Measurements from ENCODE around the gene TSPOAP1. TPM values are rescaled to one million over a fixed set of nuclear protein-coding genes. Genes with fewer than 3 reads are reported as not detected.

TSPOAP1 gene
- total and polyA plus RNA-seq, 10 of the 15 experiments (the other 5 are each of a cell fraction or from before 2014, with no cell fraction given): 0.58 to 16.4 (median 4.2) TPM; not detected in 1

DNA sequence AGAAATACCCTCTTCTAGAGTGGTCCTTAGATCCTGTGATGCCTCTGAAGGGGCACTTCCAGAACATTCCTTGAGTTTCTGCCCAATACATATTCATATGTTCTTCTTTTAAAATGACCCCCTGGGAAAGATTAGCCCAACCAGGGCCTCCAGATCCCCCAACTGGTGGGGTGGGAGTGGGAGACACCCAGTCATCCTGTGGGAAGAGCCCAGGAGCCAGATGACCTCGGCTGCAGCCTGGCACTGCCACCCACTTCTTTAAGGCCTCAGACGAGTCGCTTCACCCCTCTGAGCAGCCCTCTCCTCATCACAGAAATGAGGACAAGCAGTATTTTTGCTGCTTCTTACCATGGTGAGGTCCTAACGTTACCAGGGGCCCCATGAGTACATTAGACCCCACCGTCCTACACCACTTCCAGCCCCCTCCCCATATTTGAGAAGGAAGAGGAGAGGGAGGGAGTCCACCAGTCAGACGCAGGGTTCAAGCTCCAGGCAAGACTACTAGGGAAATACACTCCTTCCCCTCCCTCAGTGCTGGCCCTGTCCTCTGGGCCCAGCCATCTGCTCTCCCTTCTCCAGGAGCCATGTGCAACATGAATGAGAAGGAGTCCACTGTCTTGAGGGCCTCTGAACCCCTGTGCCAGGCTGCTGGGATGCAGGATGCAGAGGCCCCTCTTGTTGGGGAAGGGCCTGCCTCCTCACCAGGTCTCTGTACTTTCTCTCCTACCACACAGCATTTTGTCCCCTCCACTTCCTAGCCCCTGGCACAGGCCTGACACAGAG lies 59.6 kb downstream of the TSPOAP1 start:
- H3K27me3 ChIP-seq (replicated peaks in 1 of 2; ENCODE audit: control insufficient read depth in 2 of 2, insufficient read depth in 2 of 2, low read length in 1 of 2): no peaks in the 10 kb centered on the region; a peak in 1 of 4 replicates
- BruUV-seq (replicated peaks): no TSS peak
- ChIA-PET SMC1A (ENCODE audit: uncharacterized antibody, unreplicated experiment) (no interaction called here), RAD21 (ENCODE audit: unreplicated experiment) (no interaction called here), POLR2A (no interaction called here), CTCF (no interaction called here)
- no peaks in the 10 kb centered on the region for H4K20me1 ChIP-seq (ENCODE audit: control insufficient read depth, insufficient read depth)
- no peak overlapping the region for H2AFZ ChIP-seq (ENCODE audit: control insufficient read depth, low read depth, low read length)
- H3K36me3 ChIP-seq (ENCODE audit: control insufficient read depth in 2 of 2, insufficient read depth in 2 of 2, low read length in 1 of 2): no peaks in the 10 kb centered on the region
- no peak for DNase-seq (ENCODE audit: low read depth, low spot score)
- H3K4me3 ChIP-seq: no peak overlapping the region
- no peak for FAIRE-seq
- no peaks in the 10 kb centered on the region for H3K9me3 ChIP-seq (replicated peaks; ENCODE audit: control insufficient read depth, insufficient read depth, low read length)
- no peaks in the 10 kb centered on the region; the same call in 1 of the 2 replicates for H3K4me1 ChIP-seq (ENCODE audit: control insufficient read depth, insufficient read depth, low read length)
- no peaks in the 10 kb centered on the region for H3K79me2 ChIP-seq (ENCODE audit: control insufficient read depth, insufficient read depth, low read length)
- intact Hi-C loops (cut with micrococcal nuclease; ENCODE audit: unreplicated experiment) (no loop called here), in situ Hi-C loops (cut with MboI) (no loop called here)
- H3K27ac ChIP-seq (ENCODE audit: control insufficient read depth, insufficient read depth): no peak overlapping the region
- no peak for ATAC-seq
- H3K9ac ChIP-seq (ENCODE audit: control insufficient read depth, insufficient read depth, low read length): no peak overlapping the region
- H3K4me2 ChIP-seq (ENCODE audit: control insufficient read depth, insufficient read depth): no peak overlapping the region
- 20% methylated on average over 6 of the region's 6 CpGs for WGBS (ENCODE audit: insufficient coverage, insufficient replicate concordance, low lambda C conversion rate, missing lambda C conversion rate)
- TF ChIP-seq STAT3 (IDR thresholded peaks at IDR 0.05; ENCODE audit: low read depth, low read length) (no peak), GABPA (IDR thresholded peaks at IDR 0.05; ENCODE audit: low read depth) (no peak), SUZ12 (IDR thresholded peaks at IDR 0.05; ENCODE audit: unreplicated experiment) (no peak), ZBED1 (IDR thresholded peaks at IDR 0.05; ENCODE audit: borderline replicate concordance) (no peak), RAD21 (IDR thresholded peaks at IDR 0.05; ENCODE audit: insufficient read depth, low read depth, low read length) (no peak), STAT1 (conservative IDR thresholded peaks at IDR 0.05) (no peak)
- TF ChIP-seq, protein P1, sequence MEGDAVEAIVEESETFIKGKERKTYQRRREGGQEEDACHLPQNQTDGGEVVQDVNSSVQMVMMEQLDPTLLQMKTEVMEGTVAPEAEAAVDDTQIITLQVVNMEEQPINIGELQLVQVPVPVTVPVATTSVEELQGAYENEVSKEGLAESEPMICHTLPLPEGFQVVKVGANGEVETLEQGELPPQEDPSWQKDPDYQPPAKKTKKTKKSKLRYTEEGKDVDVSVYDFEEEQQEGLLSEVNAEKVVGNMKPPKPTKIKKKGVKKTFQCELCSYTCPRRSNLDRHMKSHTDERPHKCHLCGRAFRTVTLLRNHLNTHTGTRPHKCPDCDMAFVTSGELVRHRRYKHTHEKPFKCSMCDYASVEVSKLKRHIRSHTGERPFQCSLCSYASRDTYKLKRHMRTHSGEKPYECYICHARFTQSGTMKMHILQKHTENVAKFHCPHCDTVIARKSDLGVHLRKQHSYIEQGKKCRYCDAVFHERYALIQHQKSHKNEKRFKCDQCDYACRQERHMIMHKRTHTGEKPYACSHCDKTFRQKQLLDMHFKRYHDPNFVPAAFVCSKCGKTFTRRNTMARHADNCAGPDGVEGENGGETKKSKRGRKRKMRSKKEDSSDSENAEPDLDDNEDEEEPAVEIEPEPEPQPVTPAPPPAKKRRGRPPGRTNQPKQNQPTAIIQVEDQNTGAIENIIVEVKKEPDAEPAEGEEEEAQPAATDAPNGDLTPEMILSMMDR (IDR thresholded peaks at IDR 0.05 in 2 of 3, conservative IDR thresholded peaks at IDR 0.05 in 1 of 3; ENCODE audit: control insufficient read depth in 2 of 3, extremely low read depth in 1 of 3, insufficient read depth in 1 of 3, low read depth in 3 of 3, low read length in 3 of 3): no peak
- TF ChIP-seq, protein P2, sequence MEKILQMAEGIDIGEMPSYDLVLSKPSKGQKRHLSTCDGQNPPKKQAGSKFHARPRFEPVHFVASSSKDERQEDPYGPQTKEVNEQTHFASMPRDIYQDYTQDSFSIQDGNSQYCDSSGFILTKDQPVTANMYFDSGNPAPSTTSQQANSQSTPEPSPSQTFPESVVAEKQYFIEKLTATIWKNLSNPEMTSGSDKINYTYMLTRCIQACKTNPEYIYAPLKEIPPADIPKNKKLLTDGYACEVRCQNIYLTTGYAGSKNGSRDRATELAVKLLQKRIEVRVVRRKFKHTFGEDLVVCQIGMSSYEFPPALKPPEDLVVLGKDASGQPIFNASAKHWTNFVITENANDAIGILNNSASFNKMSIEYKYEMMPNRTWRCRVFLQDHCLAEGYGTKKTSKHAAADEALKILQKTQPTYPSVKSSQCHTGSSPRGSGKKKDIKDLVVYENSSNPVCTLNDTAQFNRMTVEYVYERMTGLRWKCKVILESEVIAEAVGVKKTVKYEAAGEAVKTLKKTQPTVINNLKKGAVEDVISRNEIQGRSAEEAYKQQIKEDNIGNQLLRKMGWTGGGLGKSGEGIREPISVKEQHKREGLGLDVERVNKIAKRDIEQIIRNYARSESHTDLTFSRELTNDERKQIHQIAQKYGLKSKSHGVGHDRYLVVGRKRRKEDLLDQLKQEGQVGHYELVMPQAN (conservative IDR thresholded peaks at IDR 0.05): no peak
- TF ChIP-seq, protein P3, sequence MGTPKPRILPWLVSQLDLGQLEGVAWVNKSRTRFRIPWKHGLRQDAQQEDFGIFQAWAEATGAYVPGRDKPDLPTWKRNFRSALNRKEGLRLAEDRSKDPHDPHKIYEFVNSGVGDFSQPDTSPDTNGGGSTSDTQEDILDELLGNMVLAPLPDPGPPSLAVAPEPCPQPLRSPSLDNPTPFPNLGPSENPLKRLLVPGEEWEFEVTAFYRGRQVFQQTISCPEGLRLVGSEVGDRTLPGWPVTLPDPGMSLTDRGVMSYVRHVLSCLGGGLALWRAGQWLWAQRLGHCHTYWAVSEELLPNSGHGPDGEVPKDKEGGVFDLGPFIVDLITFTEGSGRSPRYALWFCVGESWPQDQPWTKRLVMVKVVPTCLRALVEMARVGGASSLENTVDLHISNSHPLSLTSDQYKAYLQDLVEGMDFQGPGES (IDR thresholded peaks at IDR 0.05): no peak
- TF ChIP-seq, protein P4, sequence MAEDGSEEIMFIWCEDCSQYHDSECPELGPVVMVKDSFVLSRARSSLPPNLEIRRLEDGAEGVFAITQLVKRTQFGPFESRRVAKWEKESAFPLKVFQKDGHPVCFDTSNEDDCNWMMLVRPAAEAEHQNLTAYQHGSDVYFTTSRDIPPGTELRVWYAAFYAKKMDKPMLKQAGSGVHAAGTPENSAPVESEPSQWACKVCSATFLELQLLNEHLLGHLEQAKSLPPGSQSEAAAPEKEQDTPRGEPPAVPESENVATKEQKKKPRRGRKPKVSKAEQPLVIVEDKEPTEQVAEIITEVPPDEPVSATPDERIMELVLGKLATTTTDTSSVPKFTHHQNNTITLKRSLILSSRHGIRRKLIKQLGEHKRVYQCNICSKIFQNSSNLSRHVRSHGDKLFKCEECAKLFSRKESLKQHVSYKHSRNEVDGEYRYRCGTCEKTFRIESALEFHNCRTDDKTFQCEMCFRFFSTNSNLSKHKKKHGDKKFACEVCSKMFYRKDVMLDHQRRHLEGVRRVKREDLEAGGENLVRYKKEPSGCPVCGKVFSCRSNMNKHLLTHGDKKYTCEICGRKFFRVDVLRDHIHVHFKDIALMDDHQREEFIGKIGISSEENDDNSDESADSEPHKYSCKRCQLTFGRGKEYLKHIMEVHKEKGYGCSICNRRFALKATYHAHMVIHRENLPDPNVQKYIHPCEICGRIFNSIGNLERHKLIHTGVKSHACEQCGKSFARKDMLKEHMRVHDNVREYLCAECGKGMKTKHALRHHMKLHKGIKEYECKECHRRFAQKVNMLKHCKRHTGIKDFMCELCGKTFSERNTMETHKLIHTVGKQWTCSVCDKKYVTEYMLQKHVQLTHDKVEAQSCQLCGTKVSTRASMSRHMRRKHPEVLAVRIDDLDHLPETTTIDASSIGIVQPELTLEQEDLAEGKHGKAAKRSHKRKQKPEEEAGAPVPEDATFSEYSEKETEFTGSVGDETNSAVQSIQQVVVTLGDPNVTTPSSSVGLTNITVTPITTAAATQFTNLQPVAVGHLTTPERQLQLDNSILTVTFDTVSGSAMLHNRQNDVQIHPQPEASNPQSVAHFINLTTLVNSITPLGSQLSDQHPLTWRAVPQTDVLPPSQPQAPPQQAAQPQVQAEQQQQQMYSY (CRISPR knock-in tag; IDR thresholded peaks at IDR 0.05): no peak
- TF ChIP-seq, protein P5, sequence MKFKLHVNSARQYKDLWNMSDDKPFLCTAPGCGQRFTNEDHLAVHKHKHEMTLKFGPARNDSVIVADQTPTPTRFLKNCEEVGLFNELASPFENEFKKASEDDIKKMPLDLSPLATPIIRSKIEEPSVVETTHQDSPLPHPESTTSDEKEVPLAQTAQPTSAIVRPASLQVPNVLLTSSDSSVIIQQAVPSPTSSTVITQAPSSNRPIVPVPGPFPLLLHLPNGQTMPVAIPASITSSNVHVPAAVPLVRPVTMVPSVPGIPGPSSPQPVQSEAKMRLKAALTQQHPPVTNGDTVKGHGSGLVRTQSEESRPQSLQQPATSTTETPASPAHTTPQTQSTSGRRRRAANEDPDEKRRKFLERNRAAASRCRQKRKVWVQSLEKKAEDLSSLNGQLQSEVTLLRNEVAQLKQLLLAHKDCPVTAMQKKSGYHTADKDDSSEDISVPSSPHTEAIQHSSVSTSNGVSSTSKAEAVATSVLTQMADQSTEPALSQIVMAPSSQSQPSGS (IDR thresholded peaks at IDR 0.05; ENCODE audit: low read length): no peak

Data from GM12878 (cell line).